AML-193 (cell line): ENCODE results near the gene PLAAT5.
"Not testable (repeated sequence)": the region's sequence is repeated elsewhere in the genome, so short reads cannot be mapped to it uniquely, and the experiment has no call there.

Experiments used
- DNase-seq, 2 experiments: peaks; one replicate each; lab custom pipeline; 2025; lab: John Stamatoyannopoulos, UW

PLAAT5 gene

DNA sequence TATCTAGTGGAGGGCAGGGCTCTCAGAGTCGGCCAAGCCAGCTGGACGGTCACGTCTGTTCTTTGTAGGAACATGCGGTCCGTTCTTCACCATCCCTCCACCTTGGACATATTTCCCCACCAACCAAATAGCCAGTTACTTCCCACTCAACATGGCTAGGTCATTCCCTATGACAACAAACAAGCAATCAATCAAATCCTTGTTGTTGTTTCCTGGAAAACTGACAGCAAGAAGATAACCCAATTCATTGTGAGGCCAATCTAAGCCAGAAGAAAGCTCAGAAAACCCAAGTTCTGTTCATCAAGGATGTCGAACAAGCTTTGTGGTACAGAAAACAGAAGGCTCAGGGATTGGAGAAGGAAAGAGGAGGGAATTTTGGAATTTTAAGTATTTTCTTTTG is 10.9 kb downstream of the PLAAT5 start:
- DNase-seq: no peak

- DNase-seq: peak; percentile 85
Measured at GRCh38 chr11:63478896-63479295, 12.1 kb downstream of the PLAAT5 start.

DNA sequence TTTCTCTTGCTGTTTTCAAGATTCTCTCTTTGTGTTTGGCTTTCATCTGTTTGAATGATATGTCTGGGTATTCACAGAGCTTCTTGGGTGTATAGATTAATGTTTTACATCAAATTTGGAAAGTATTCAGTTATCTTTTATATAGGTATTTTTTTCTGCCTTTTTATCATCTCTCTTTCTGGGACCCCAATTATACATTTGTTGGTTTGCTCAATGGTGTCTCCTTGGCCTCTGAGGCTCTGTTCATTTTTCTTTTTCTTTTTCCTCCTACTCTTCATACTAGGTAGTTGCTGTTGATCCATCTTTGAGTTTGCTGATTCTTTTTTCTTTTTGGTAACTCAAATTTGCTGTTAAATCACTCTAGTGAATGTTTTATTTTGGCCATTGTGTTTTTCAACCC is 14.3 kb downstream of the PLAAT5 start:
- no peak for DNase-seq

GRCh38 chr11:63472372-63472771 is 18.6 kb downstream of the PLAAT5 start:
- DNase-seq: no peak

- no peak for DNase-seq
Measured at GRCh38 chr11:63470311-63470710, 20.7 kb downstream of the PLAAT5 start.

DNA sequence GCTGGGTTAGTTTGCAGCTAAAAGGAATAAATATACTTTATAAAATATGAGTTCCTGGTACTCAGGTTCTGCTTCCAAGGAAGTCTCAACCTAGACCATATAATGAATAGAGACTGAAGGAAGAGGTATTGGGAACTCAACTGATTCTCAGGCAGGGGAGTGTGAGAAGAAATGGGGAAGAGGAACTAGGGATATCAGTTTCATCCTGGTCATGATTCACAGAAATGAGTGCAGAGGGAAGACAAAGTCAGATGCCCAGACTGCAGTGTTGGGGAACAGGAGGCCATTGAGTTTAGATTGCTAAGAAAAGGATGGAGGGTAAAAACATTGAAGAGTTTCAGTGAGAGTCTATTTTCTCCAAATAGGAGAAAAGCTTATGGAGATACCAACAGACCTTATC is 28.8 kb downstream of the PLAAT5 start:
- no peak for DNase-seq

GRCh38 chr11:63459586-63459985 is 31.4 kb downstream of the PLAAT5 start:
- DNase-seq: no peak

DNA sequence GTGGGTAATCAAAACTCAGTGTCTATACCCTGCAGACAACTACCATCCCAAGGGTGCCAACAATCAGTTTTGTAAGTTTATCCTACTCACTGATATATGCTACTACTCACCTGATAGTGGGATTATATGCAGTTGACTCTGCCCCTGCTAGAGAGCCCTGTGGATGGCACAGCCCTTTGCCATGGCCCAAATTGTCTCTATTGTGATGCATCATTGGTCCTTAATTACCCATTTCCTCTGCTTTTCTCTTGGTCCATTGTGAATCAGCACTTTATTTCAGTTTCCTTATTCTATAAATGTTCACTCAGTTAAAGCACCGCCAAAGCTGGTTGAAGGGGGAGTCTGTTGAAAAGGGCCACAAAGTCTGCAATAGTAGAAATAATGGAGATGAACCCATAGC is 42.3 kb downstream of the PLAAT5 start:
- no peak for DNase-seq

DNA sequence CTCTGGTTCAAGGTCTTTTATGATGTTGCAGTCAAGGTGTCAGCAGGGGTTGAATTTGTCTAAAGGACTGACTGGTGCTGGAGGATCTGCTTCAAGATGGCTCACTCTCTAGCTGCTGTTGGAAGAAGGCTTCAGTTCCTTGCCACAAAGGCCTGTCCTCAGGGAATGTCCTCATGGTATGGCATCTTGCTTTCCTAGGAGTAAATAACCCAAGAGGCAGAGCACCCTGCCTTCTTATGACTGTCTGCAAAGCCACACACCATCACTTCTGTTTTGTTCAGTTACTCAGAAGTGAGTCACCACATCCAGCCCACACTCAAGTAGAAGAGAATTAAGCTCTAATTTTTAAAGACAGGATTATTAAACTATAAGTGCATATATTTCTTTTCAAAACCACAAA is 45.2 kb downstream of the PLAAT5 start:
- DNase-seq: no peak

- DNase-seq: no peak
Measured at GRCh38 chr11:63445118-63445517, 45.8 kb downstream of the PLAAT5 start.

- no peak for DNase-seq
Measured at GRCh38 chr11:63444160-63444559, 46.8 kb downstream of the PLAAT5 start.

GRCh38 chr11:63443714-63444113 is 47.3 kb downstream of the PLAAT5 start:
- DNase-seq: no peak

- DNase-seq: not testable (repeated sequence)
Measured at GRCh38 chr11:63435831-63436230, 55.1 kb downstream of the PLAAT5 start.

GRCh38 chr11:63435351-63435750 is 55.6 kb downstream of the PLAAT5 start:
- not testable (repeated sequence) for DNase-seq

GRCh38 chr11:63430731-63431130 is 60.2 kb downstream of the PLAAT5 start:
- DNase-seq: not testable (repeated sequence)

- DNase-seq: no peak
Measured at GRCh38 chr11:63427971-63428508, 62.9 kb downstream of the PLAAT5 start.

GRCh38 chr11:63417174-63417852 is 73.7 kb downstream of the PLAAT5 start:
- no peak for DNase-seq
